H1 (cell line): ENCODE results near the gene NUAK1. TPM values are rescaled to one million over a fixed set of nuclear protein-coding genes. Genes with fewer than 3 reads are reported as not detected.

Experiments used
- CTCF ChIA-PET: fragments of 300-600 bp; sonication (Branson Sonifier 250); formaldehyde crosslinking; loops from one replicate; lab custom pipeline; 2021; ENCODE audit not compliant: partially characterized antibody; lab: Charles Lee
- POLR2A ChIA-PET: fragments of 300-600 bp; sonication (Branson Sonifier 250); formaldehyde crosslinking; loops from one replicate; lab custom pipeline; 2021; ENCODE audit warnings: inconsistent platforms; ENCODE audit not compliant: partially characterized antibody; lab: Charles Lee
- DNase-seq, 2 experiments: peaks; one replicate each; pipeline versions ENCODE4 v3.0.0 to v3.0.0-alpha.2; 2010 to 2022; ENCODE audit warnings: low spot score in 2 of 2, low read depth in 1 of 2, mixed read lengths in 1 of 2
- FAIRE-seq: peaks from 2 replicates; lab custom pipeline; 2011; peaks lifted over from hg19 to GRCh38; lab: Jason Lieb, UNC
- H2AFZ ChIP-seq: 2 replicates; pipeline ENCODE4 v1.8.1; 2012; ENCODE audit warnings: low read length, inconsistent platforms
- H2AK5ac ChIP-seq: 2 replicates; pipeline ENCODE4 v1.6.1; 2013; ENCODE audit warnings: low read depth, low read length
- H2BK120ac ChIP-seq: replicated peaks from 2 replicates; pipeline ENCODE3; 2013; ENCODE audit warnings: low read depth, low read length, inconsistent platforms
- H2BK12ac ChIP-seq: 2 replicates; pipeline ENCODE4 v1.6.1; 2013; ENCODE audit warnings: low read depth, low read length
- H2BK15ac ChIP-seq: 2 replicates; pipeline ENCODE4 v1.6.1; 2013; ENCODE audit warnings: low read length
- H2BK20ac ChIP-seq: 2 replicates; pipeline ENCODE4 v1.6.1; 2013; ENCODE audit warnings: low read length
- H2BK5ac ChIP-seq: 2 replicates; pipeline ENCODE4 v1.6.1; 2013; ENCODE audit warnings: low read depth, low read length
- H3K14ac ChIP-seq: 2 replicates; pipeline ENCODE4 v1.6.1; 2013; ENCODE audit warnings: inconsistent platforms; ENCODE audit not compliant: insufficient read length
- H3K18ac ChIP-seq: 2 replicates; pipeline ENCODE4 v1.6.1; 2013; ENCODE audit warnings: low read length; ENCODE audit errors: extremely low read depth
- H3K23ac ChIP-seq: 2 replicates; pipeline ENCODE4 v1.6.1; 2013; ENCODE audit warnings: inconsistent platforms; ENCODE audit not compliant: insufficient read length
- H3K23me2 ChIP-seq: 2 replicates; pipeline ENCODE4 v1.6.1; 2013; ENCODE audit warnings: low read depth, low read length
- H3K27ac ChIP-seq: 2 replicates; pipeline ENCODE4 v1.6.1; 2011; ENCODE audit warnings: low read depth, low read length, inconsistent platforms
- H3K27me3 ChIP-seq, 4 experiments: replicated peaks in 1 of 4; 1 replicate in 1 of 4; 2 replicates in 3 of 4; pipeline versions ENCODE4 v1.6.1 to v1.8.1; 2011 to 2013; ENCODE audit warnings: low read length in 3 of 4, mild to moderate bottlenecking in 3 of 4, inconsistent platforms in 2 of 4, mixed read lengths in 2 of 4, moderate library complexity in 1 of 4; ENCODE audit not compliant: control insufficient read depth in 3 of 4, insufficient read depth in 3 of 4; ENCODE audit errors: extremely low read depth in 1 of 4
- H3K36me3 ChIP-seq, 4 experiments: 2 replicates each; pipeline versions ENCODE4 v1.6.1 to v1.8.1; 2011 to 2013; ENCODE audit warnings: mild to moderate bottlenecking in 4 of 4, low read length in 3 of 4, moderate library complexity in 2 of 4, control low read depth in 1 of 4, inconsistent platforms in 1 of 4; ENCODE audit not compliant: insufficient read depth in 4 of 4, control insufficient read depth in 2 of 4
- H3K4ac ChIP-seq: replicated peaks from 2 replicates; pipeline ENCODE3; 2013; ENCODE audit warnings: low read length, low read depth, mixed read lengths, inconsistent platforms; ENCODE audit not compliant: insufficient read length
- H3K4me1 ChIP-seq, 4 experiments: replicated peaks in 1 of 4; 1 replicate in 1 of 4; 2 replicates in 3 of 4; pipeline versions ENCODE4 v1.6.1 to v1.8.1; 2011 to 2013; ENCODE audit warnings: low read length in 3 of 4, inconsistent platforms in 2 of 4, mixed read lengths in 1 of 4; ENCODE audit not compliant: insufficient read depth in 4 of 4, control insufficient read depth in 3 of 4
- H3K4me2 ChIP-seq, 2 experiments: 2 replicates each; pipeline versions ENCODE4 v1.6.1 to v1.8.1; 2011 to 2013; ENCODE audit warnings: low read depth in 2 of 2, low read length in 2 of 2, control low read depth in 1 of 2, inconsistent platforms in 1 of 2, mild to moderate bottlenecking in 1 of 2; ENCODE audit not compliant: insufficient read depth in 1 of 2
- H3K4me3 ChIP-seq, 4 experiments: fragments of 200-600, 300-600 bp in 1 of 4; sonication (generic), shearing (Covaris generic), sonication (Bioruptor Twin) in 1 of 4; 2 replicates each; pipeline versions ENCODE4 v1.5.1 to v1.8.1; 2011 to 2016; ENCODE audit warnings: low read length in 4 of 4, low read depth in 3 of 4, control low read depth in 2 of 4, inconsistent platforms in 2 of 4, mild to moderate bottlenecking in 2 of 4, mixed read lengths in 1 of 4, moderate library complexity in 1 of 4; ENCODE audit not compliant: insufficient read depth in 2 of 4; ENCODE audit errors: extremely low read depth in 1 of 4
- H3K56ac ChIP-seq: replicated peaks from 2 replicates; pipeline ENCODE3; 2013; ENCODE audit warnings: low read depth, mild to moderate bottlenecking, mixed read lengths, low read length, inconsistent platforms; ENCODE audit not compliant: insufficient read length
- H3K79me1 ChIP-seq: 2 replicates; pipeline ENCODE4 v1.6.1; 2013; ENCODE audit warnings: low read depth, low read length, control low read depth
- H3K79me2 ChIP-seq, 2 experiments: 2 replicates each; pipeline versions ENCODE4 v1.6.1 to v1.8.1; 2012 to 2013; ENCODE audit warnings: low read length in 2 of 2, mild to moderate bottlenecking in 2 of 2, inconsistent platforms in 1 of 2; ENCODE audit not compliant: insufficient read depth in 2 of 2, control insufficient read depth in 1 of 2
- H3K9ac ChIP-seq, 4 experiments: replicated peaks in 1 of 4; 1 replicate in 1 of 4; 2 replicates in 3 of 4; pipeline versions ENCODE4 v1.6.1 to v1.8.1; 2011 to 2013; ENCODE audit warnings: low read depth in 3 of 4, low read length in 3 of 4, control low read depth in 2 of 4, mild to moderate bottlenecking in 2 of 4, moderate library complexity in 2 of 4, inconsistent platforms in 1 of 4; ENCODE audit errors: extremely low read depth in 1 of 4
- H3K9me3 ChIP-seq, 2 experiments: 2 replicates each; pipeline versions ENCODE4 v1.6.1 to v1.8.1; 2012 to 2013; ENCODE audit warnings: mild to moderate bottlenecking in 2 of 2, moderate library complexity in 2 of 2, control low read depth in 1 of 2, inconsistent platforms in 1 of 2, low read depth in 1 of 2, low read length in 1 of 2, mixed read lengths in 1 of 2; ENCODE audit not compliant: insufficient read depth in 2 of 2
- H4K20me1 ChIP-seq, 2 experiments: replicated peaks in 1 of 2; 2 replicates each; pipeline versions ENCODE3 to v1.8.1; 2011 to 2013; ENCODE audit warnings: inconsistent platforms in 2 of 2, low read length in 2 of 2, mild to moderate bottlenecking in 1 of 2; ENCODE audit not compliant: insufficient read depth in 2 of 2, control insufficient read depth in 1 of 2
- H4K5ac ChIP-seq: 2 replicates; pipeline ENCODE4 v1.6.1; 2013; ENCODE audit warnings: low read length, low read depth, mixed read lengths, inconsistent platforms; ENCODE audit not compliant: insufficient read length
- H4K8ac ChIP-seq: 2 replicates; pipeline ENCODE4 v1.8.0; 2013; ENCODE audit warnings: mild to moderate bottlenecking, moderate library complexity, low read length, inconsistent platforms; ENCODE audit not compliant: insufficient read depth; ENCODE audit errors: extremely low read depth
- H4K91ac ChIP-seq: replicated peaks from 2 replicates; pipeline ENCODE3; 2013; ENCODE audit warnings: low read length, mixed read lengths, inconsistent platforms; ENCODE audit not compliant: insufficient read length
- CEBPB ChIP-seq: IDR thresholded peaks from 2 replicates; pipeline ENCODE4 v1.6.1; 2012; ENCODE audit warnings: low read depth, low read length
- GTF2F1 ChIP-seq: IDR thresholded peaks from 2 replicates; pipeline ENCODE4 v1.6.1; 2012; ENCODE audit warnings: low read depth, low read length, improper control_type of control experiment, borderline replicate concordance
- POLR2AphosphoS5 ChIP-seq: IDR thresholded peaks from 2 replicates; pipeline ENCODE4 v1.6.1; 2011; ENCODE audit warnings: low read depth, low read length
- RBBP5 ChIP-seq: IDR thresholded peaks from 2 replicates; pipeline ENCODE4 v1.7.1; 2012; ENCODE audit warnings: low read depth, mild to moderate bottlenecking, inconsistent platforms, low read length, moderate library complexity, borderline replicate concordance
- RFX5 ChIP-seq: IDR thresholded peaks from 2 replicates; pipeline ENCODE4 v1.6.1; 2011; ENCODE audit warnings: low read depth, low read length, improper control_type of control experiment, borderline replicate concordance
- RXRA ChIP-seq: IDR thresholded peaks from 2 replicates; pipeline ENCODE4 v1.6.1; 2011; ENCODE audit warnings: low read depth, mild to moderate bottlenecking, low read length, moderate library complexity; ENCODE audit not compliant: insufficient read depth
- TAF7 ChIP-seq: optimal IDR thresholded peaks from 2 replicates; pipeline ENCODE3; 2011; ENCODE audit warnings: low read depth, mild to moderate bottlenecking, inconsistent platforms, low read length, moderate library complexity, borderline replicate concordance
- WGBS, 2 experiments: shearing (Covaris generic) in 1 of 2; methylation state at CpG; one replicate each; pipeline versions ENCODE4 v1.1.6 to v1.1.7; 2013 to 2015; ENCODE audit warnings: low lambda C conversion rate in 2 of 2, mixed read lengths in 2 of 2, inconsistent platforms in 1 of 2, low coverage in 1 of 2, missing lambda C conversion rate in 1 of 2; ENCODE audit not compliant: insufficient replicate concordance in 2 of 2, insufficient coverage in 1 of 2, insufficient read length in 1 of 2; ENCODE audit errors: extremely low coverage in 1 of 2, missing lambda C conversion rate in 1 of 2; 5-methylcytosine and 5-hydroxymethylcytosine counted together
- polyA plus RNA-seq, 7 experiments: library from polyadenylated mRNA; depleted of rRNA in 3 of 7; stranded (reverse) in 5 of 7; unstranded in 2 of 7; fragments of >200 nt in 5 of 7; fragments of 200-250 nt in 2 of 7; gene quantifications; 1 replicate in 5 of 7; 2 replicates in 1 of 7; 4 replicates in 1 of 7; pipeline versions ENCODE4 v1.2.1 to v1.2.3, GENCODE V29; 2011 to 2013; ENCODE audit warnings: missing spikeins in 2 of 7, mixed read lengths in 2 of 7
- total RNA-seq: library from RNA; stranded (reverse); fragmentation: NEBNext Ultra II Directional; extraction: Animal tissue kit (Norgen Biotek cat#: 25700); gene quantifications from 2 replicates; pipeline ENCODE4 v1.2.1, GENCODE V29; 2021

NUAK1 gene
- total and polyA plus RNA-seq, 2 of the 8 experiments (the other 6 are each of a cell fraction or from before 2014, with no cell fraction given), result 6.7 to 18.2 TPM

DNA sequence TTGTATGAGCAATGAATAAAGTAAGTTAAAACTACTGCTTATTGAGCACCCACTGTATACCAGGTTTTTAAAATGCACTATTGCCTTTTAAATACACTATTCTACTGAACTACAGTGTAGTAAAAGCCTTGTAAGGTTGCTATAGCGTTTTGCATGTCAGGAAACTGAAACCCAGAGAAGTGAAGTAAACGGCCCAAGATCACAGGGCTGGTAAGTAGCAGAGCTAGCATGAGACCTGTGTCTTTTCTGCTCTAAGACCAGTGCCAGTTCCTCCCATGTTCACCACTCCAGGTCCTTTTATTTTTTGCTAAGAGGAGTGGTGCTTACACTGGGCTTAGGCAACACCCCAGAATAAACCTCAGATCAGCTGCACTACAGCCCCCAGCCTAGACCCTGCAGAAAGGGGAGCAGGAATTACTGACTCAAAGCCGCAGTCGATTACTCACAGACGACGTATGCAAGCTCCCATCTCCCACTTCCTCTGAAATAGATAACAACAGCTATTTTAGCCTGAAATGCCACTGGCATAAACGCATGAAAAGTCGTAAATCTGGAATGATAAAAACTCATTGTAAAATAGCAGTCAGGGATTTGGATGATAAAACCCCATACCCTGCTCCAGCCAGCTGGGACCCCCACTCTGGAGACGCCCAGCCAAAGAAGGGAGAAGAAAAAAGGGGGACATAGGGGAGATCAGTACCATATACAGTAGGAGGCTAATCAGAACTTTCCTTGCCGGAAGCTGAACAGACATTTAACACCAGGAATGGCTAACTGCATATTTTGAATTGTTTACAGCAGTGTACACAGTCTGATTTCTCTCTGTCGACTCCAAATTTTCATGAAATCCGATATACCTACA, 108.3 kb downstream of the NUAK1 start:
- Histone ChIP-seq H2AK5ac (no peak overlapping the region), H2BK120ac (no peak overlapping the region), H3K27me3 (no peaks in the 10 kb centered on the region), H3K18ac (no peak overlapping the region), H3K27ac (no peak overlapping the region), H3K23ac (no peak overlapping the region), H3K36me3 (no peaks in the 10 kb centered on the region), H3K23me2 (no peaks in the 10 kb centered on the region; the same call in 1 of the 2 replicates), H3K14ac (no peak overlapping the region), H2BK12ac (no peak overlapping the region), H4K91ac (no peak overlapping the region), H3K9me3 (no peaks in the 10 kb centered on the region), H4K20me1 (no peaks in the 10 kb centered on the region), H2AFZ (0 out of 2 replicates have a peak overlapping the region, but pooled peaks have one; percentile 6), H4K5ac (no peak overlapping the region), H3K4ac (no peak overlapping the region), H2BK15ac (no peak overlapping the region), H3K4me3 (no peak overlapping the region), H3K4me2 (no peak overlapping the region), H2BK20ac (no peak overlapping the region), H3K56ac (no peak overlapping the region), H3K79me2 (no peaks in the 10 kb centered on the region), H2BK5ac (no peak overlapping the region; the same call in 1 of the 2 replicates), H3K9ac (no peak overlapping the region), H3K4me1 (peaks cover 0 to 6% (median 3%) of the 10 kb centered on the region in 4 experiments; a peak in 4 of 7 replicates), H3K79me1 (no peaks in the 10 kb centered on the region), H4K8ac (no peak overlapping the region)
- ChIA-PET POLR2A (interaction anchor here (1.5 kb wide), 1 partner anchor 109 kb away, joined by 4 read pairs; no protein-coding TSS in a partner anchor), CTCF (interaction anchor here (0.8 to 1.6 kb wide), 4 partner anchors 9 to 324 kb away, joined by 3 to 5 read pairs (median 4); no protein-coding TSS in a partner anchor)
- FAIRE-seq (no peak), DNase-seq (no peak)
- WGBS, 2 experiments, result 80% methylated on average over 12 of the region's 12 CpGs; no CpG with 5 or more reads in 1 of the 2 experiments
- TF ChIP-seq POLR2AphosphoS5 (no peak), CEBPB (no peak), RXRA (no peak), RBBP5 (no peak), RFX5 (no peak), GTF2F1 (no peak), TAF7 (no peak)
